ENCODE results near the gene JAKMIP3. TPM values are rescaled to one million over a fixed set of nuclear protein-coding genes. Genes with fewer than 3 reads are reported as not detected.

JAKMIP3 gene
- total and polyA plus RNA-seq, 2 experiments from 2014 or later = 0.26 to 0.42 TPM

DNA sequence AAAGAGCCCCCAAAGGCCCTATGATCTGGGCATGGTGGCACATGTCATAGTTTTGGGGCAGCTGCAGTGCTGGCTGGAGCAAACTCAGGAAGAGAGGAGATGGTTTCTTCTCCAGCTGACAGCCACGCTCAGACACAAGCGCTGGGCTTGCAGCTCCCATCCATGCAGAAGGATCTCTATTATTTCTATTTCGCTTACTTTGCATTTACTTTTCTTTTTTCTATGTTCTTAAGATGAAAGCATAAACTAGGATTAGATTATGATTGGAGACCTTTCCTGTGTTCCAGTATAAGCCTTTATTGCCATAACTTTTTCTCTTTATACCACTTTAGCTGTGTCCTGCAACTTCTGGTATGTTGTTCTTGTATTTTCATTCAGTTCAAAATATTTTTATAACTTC, 5.0 kb downstream of the JAKMIP3 start:
- Histone ChIP-seq H3K4me1 (ENCODE audit: low read depth) (peaks cover under 1% of the 10 kb centered on the region), H3K9me3 (ENCODE audit: low read depth) (no peaks in the 10 kb centered on the region), H3K27me3 (no peaks in the 10 kb centered on the region), H3K36me3 (no peaks in the 10 kb centered on the region), H3K27ac (no peak overlapping the region), H3K4me3 (no peak overlapping the region)
- TF ChIP-seq CTCF (IDR thresholded peaks at IDR 0.05; ENCODE audit: low read depth, low read length) = no peak
- DNase-seq (ENCODE audit: low read depth in 1 of 2, low spot score in 1 of 2) = no peak

GRCh38 chr10:132071667-132072066, 5.9 kb downstream of the JAKMIP3 start:
- H3K27ac ChIP-seq = no peak overlapping the region
- no peaks in the 10 kb centered on the region for H3K4me1 ChIP-seq (ENCODE audit: low read depth)
- no peak for TF ChIP-seq CTCF (IDR thresholded peaks at IDR 0.05; ENCODE audit: low read depth, low read length)
- H3K4me3 ChIP-seq = no peak overlapping the region
- H3K9me3 ChIP-seq (ENCODE audit: low read depth) = no peaks in the 10 kb centered on the region
- no peaks in the 10 kb centered on the region for H3K27me3 ChIP-seq
- DNase-seq (ENCODE audit: low read depth in 1 of 2, low spot score in 1 of 2) = no peak
- no peaks in the 10 kb centered on the region for H3K36me3 ChIP-seq

GRCh38 chr10:132075909-132076577, 10.3 kb downstream of the JAKMIP3 start:
- TF ChIP-seq CTCF (IDR thresholded peaks at IDR 0.05; ENCODE audit: low read depth, low read length) = no peak
- Histone ChIP-seq H3K36me3 (no peaks in the 10 kb centered on the region), H3K27me3 (no peaks in the 10 kb centered on the region), H3K9me3 (ENCODE audit: low read depth) (no peaks in the 10 kb centered on the region), H3K27ac (no peak overlapping the region), H3K4me1 (ENCODE audit: low read depth) (no peaks in the 10 kb centered on the region), H3K4me3 (no peak overlapping the region)
- DNase-seq (ENCODE audit: low read depth in 1 of 2, low spot score in 1 of 2) = no peak

- no peak overlapping the region for H3K27ac ChIP-seq
- no peak overlapping the region for H3K4me3 ChIP-seq
- no peaks in the 10 kb centered on the region for H3K9me3 ChIP-seq (ENCODE audit: low read depth)
- no peaks in the 10 kb centered on the region for H3K27me3 ChIP-seq
- H3K36me3 ChIP-seq = no peaks in the 10 kb centered on the region
- no peak for DNase-seq (ENCODE audit: low read depth in 1 of 2, low spot score in 1 of 2)
- no peak for TF ChIP-seq CTCF (IDR thresholded peaks at IDR 0.05; ENCODE audit: low read depth, low read length)
- no peaks in the 10 kb centered on the region for H3K4me1 ChIP-seq (ENCODE audit: low read depth)
Measured at GRCh38 chr10:132076578-132077081, 10.9 kb downstream of the JAKMIP3 start.

GRCh38 chr10:132077091-132077490, 11.3 kb downstream of the JAKMIP3 start:
- TF ChIP-seq CTCF (IDR thresholded peaks at IDR 0.05; ENCODE audit: low read depth, low read length) = no peak
- Histone ChIP-seq H3K4me1 (ENCODE audit: low read depth) (no peaks in the 10 kb centered on the region), H3K4me3 (no peak overlapping the region), H3K27ac (no peak overlapping the region), H3K27me3 (no peaks in the 10 kb centered on the region), H3K9me3 (ENCODE audit: low read depth) (no peaks in the 10 kb centered on the region), H3K36me3 (no peaks in the 10 kb centered on the region)
- DNase-seq (ENCODE audit: low read depth in 1 of 2, low spot score in 1 of 2) = no peak
